Measurements from ENCODE around the gene MAP2. TPM values are rescaled to one million over a fixed set of nuclear protein-coding genes. Genes with fewer than 3 reads are reported as not detected.

MAP2 gene
- total RNA-seq, 1 experiment from 2014 or later = 0.05 TPM

DNA sequence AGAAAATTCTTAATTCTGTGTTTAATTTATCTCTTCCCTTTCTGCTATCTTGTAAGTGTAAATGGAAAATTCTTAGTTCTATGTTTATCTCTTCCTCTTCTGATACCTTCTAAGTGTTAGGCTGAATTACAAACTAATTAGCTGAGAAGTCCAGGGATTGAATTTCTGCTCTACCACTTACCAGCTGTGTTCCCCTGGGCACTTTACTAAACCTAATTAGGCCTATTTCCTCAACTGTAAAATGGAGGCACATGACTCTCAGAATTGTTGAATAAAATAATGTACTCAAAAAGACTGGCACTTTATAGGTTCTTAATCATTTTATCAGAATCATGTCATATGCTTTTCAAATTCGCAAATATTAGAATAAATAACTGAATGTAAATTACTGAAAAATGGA lies 146.3 kb downstream of the MAP2 start:
- Mint-ChIP-seq H3K27ac (ENCODE audit: unreplicated experiment) (no peak overlapping the region), H3K9me3 (ENCODE audit: unreplicated experiment) (no peaks in the 10 kb centered on the region), H3K36me3 (ENCODE audit: insufficient read depth, unreplicated experiment) (no peaks in the 10 kb centered on the region), H3K4me1 (ENCODE audit: low read depth, unreplicated experiment) (no peaks in the 10 kb centered on the region), H3K27me3 (ENCODE audit: insufficient read depth, unreplicated experiment) (no peaks in the 10 kb centered on the region), H3K4me3 (ENCODE audit: unreplicated experiment) (no peak overlapping the region)
- H3K36me3 ChIP-seq (ENCODE audit: control insufficient read depth, insufficient read depth, low read length) = no peaks in the 10 kb centered on the region
- ChIA-PET CTCF (no interaction called here), POLR2A (no interaction called here)
- intact Hi-C loops (cut with micrococcal nuclease; ENCODE audit: unreplicated experiment) = loop anchor here (10.0 kb wide), 1 partner anchor 395 kb away; no protein-coding TSS in a partner anchor
- BruUV-seq (replicated peaks) = no TSS peak
- H3K4me3 ChIP-seq (ENCODE audit: low read depth, low read length) = no peak overlapping the region
- H3K4me1 ChIP-seq = no peaks in the 10 kb centered on the region
- no peaks in the 10 kb centered on the region for H3K27me3 ChIP-seq (replicated peaks; ENCODE audit: control insufficient read depth, insufficient read depth, low read length)
- TF ChIP-seq, protein P1, sequence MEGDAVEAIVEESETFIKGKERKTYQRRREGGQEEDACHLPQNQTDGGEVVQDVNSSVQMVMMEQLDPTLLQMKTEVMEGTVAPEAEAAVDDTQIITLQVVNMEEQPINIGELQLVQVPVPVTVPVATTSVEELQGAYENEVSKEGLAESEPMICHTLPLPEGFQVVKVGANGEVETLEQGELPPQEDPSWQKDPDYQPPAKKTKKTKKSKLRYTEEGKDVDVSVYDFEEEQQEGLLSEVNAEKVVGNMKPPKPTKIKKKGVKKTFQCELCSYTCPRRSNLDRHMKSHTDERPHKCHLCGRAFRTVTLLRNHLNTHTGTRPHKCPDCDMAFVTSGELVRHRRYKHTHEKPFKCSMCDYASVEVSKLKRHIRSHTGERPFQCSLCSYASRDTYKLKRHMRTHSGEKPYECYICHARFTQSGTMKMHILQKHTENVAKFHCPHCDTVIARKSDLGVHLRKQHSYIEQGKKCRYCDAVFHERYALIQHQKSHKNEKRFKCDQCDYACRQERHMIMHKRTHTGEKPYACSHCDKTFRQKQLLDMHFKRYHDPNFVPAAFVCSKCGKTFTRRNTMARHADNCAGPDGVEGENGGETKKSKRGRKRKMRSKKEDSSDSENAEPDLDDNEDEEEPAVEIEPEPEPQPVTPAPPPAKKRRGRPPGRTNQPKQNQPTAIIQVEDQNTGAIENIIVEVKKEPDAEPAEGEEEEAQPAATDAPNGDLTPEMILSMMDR (IDR thresholded peaks at IDR 0.05; ENCODE audit: insufficient read depth in 1 of 2, low read depth in 1 of 2, low read length in 1 of 2, severe bottlenecking in 1 of 2, unreplicated experiment in 1 of 2) = no peak
- H3K9me3 ChIP-seq = no peaks in the 10 kb centered on the region
- no peak for DNase-seq

DNA sequence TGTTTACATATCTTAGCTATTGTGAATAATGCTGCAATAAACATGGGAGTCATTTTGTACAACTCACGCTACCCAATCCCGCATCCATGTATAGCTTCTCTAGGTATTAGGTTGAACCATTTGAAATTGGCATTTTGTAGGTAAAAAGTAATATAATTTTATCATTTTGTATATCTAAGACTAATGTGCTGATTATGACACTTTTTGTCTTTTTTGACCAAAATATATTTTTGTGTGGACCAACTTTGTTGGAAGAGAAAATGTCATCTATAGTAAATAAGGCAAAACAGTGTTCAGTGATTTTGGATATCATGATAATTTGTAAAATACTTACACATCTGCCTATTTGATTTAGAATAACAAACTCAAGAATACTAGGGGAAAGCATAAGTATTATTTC lies 150.7 kb downstream of the MAP2 start:
- no TSS peak for BruUV-seq (replicated peaks)
- H3K9me3 ChIP-seq = no peaks in the 10 kb centered on the region
- no peaks in the 10 kb centered on the region for H3K36me3 ChIP-seq (ENCODE audit: control insufficient read depth, insufficient read depth, low read length)
- Mint-ChIP-seq H3K4me3 (ENCODE audit: unreplicated experiment) (no peak overlapping the region), H3K36me3 (ENCODE audit: insufficient read depth, unreplicated experiment) (no peaks in the 10 kb centered on the region), H3K27ac (ENCODE audit: unreplicated experiment) (no peak overlapping the region), H3K4me1 (ENCODE audit: low read depth, unreplicated experiment) (no peaks in the 10 kb centered on the region), H3K9me3 (ENCODE audit: unreplicated experiment) (no peaks in the 10 kb centered on the region), H3K27me3 (ENCODE audit: insufficient read depth, unreplicated experiment) (peaks cover 4% of the 10 kb centered on the region)
- DNase-seq = no peak
- intact Hi-C loops (cut with micrococcal nuclease; ENCODE audit: unreplicated experiment) = loop anchor here (10.0 kb wide), 1 partner anchor 390 kb away; no protein-coding TSS in a partner anchor
- H3K4me3 ChIP-seq (ENCODE audit: low read depth, low read length) = no peak overlapping the region
- no peaks in the 10 kb centered on the region for H3K27me3 ChIP-seq (replicated peaks; ENCODE audit: control insufficient read depth, insufficient read depth, low read length)
- no peaks in the 10 kb centered on the region for H3K4me1 ChIP-seq
- CTCF ChIA-PET = no interaction called here
- POLR2A ChIA-PET = no interaction called here
- TF ChIP-seq, protein P1 (IDR thresholded peaks at IDR 0.05; ENCODE audit: insufficient read depth in 1 of 2, low read depth in 1 of 2, low read length in 1 of 2, severe bottlenecking in 1 of 2, unreplicated experiment in 1 of 2) = no peak

DNA sequence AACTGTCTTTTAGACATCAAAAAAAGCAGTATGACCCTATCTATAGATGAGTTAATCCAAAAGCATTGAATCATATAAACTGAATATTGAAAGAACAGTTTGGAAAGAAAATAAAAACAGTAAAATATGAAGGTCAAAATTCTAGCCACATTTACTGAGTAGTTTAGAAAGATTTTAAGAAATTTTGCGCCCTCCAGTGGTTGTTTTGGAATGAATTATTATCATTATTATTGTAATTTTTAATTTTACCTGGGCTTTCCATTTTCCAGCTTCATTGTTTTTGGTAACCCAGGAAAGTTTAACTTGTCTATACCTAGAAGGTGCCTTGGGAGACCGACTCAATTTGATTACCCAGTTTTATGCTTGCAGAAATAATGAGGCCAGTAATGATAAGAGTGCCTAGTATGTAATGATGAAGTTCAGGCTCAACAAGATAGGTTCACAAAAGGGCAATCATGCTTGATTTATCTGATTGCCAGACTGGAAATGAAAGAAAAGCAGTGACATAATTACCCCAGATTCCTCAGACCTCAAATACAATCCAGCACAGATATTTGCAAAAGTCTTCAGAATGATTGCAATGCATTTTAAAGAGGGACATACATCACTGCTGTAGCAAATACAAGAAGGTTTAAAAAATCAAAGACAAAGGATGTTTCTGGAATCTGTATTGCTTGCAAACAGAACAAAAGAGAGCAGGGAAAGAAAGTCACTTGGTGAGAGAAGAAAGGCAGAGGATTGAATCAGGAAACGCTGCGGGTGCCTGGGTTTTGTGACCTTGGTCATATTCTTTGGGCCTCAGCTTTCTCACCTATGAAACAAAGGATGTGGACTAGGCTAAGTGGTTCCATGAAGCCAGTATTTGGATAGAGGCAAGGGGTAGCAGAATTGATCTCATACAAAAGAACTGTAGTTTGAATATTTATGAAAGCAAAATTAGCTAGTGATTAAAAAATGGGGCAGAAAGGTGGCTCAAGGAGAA lies 153.8 kb downstream of the MAP2 start:
- Histone ChIP-seq H3K36me3 (ENCODE audit: control insufficient read depth, insufficient read depth, low read length) (no peaks in the 10 kb centered on the region), H3K27me3 (replicated peaks; ENCODE audit: control insufficient read depth, insufficient read depth, low read length) (no peaks in the 10 kb centered on the region), H3K4me1 (no peaks in the 10 kb centered on the region), H3K4me3 (ENCODE audit: low read depth, low read length) (no peak overlapping the region), H3K9me3 (no peaks in the 10 kb centered on the region)
- Mint-ChIP-seq H3K27ac (ENCODE audit: unreplicated experiment) (no peak overlapping the region), H3K36me3 (ENCODE audit: insufficient read depth, unreplicated experiment) (no peaks in the 10 kb centered on the region), H3K4me3 (ENCODE audit: unreplicated experiment) (no peak overlapping the region), H3K4me1 (ENCODE audit: low read depth, unreplicated experiment) (no peaks in the 10 kb centered on the region), H3K27me3 (ENCODE audit: insufficient read depth, unreplicated experiment) (peaks cover 4% of the 10 kb centered on the region), H3K9me3 (ENCODE audit: unreplicated experiment) (no peaks in the 10 kb centered on the region)
- CTCF ChIA-PET = interaction anchor here (1.5 kb wide), 1 partner anchor 243 kb away, joined by 5 read pairs; no protein-coding TSS in a partner anchor
- intact Hi-C loops (cut with micrococcal nuclease; ENCODE audit: unreplicated experiment) = loop anchor here (1.0 to 10.0 kb wide), 4 partner anchors 153 to 1180 kb away; partner anchors contain the start of gene MAP2
- DNase-seq = no peak
- BruUV-seq (replicated peaks) = no TSS peak
- POLR2A ChIA-PET = no interaction called here
- TF ChIP-seq, protein P1 (IDR thresholded peaks at IDR 0.05; ENCODE audit: insufficient read depth in 1 of 2, low read depth in 1 of 2, low read length in 1 of 2, severe bottlenecking in 1 of 2, unreplicated experiment in 1 of 2) = peak in 1 of 2 experiments; percentile 2
